OCI-LY3 (cell line): ENCODE data around the gene DAP.

Experiments used
- H2AFZ ChIP-seq: fragments of 200-600, 300-600 bp; shearing (Covaris generic); 2 replicates; pipeline ENCODE4 v1.6.0; 2014; ENCODE audit warnings: antibody characterized with exemption, low read depth, low read length
- H3K27ac ChIP-seq: fragments of 200-600, 300-600 bp; sonication (generic); 2 replicates; pipeline ENCODE4 v1.5.1; 2014; ENCODE audit warnings: mild to moderate bottlenecking, low read length, moderate library complexity, mixed read lengths
- H3K27me3 ChIP-seq: fragments of 200-600, 300-600 bp; sonication (generic); 2 replicates; pipeline ENCODE4 v1.6.1; 2014; ENCODE audit warnings: low read depth, low read length, mixed read lengths
- H3K36me3 ChIP-seq: fragments of 200-600, 300-600 bp; sonication (generic); replicated peaks from 2 replicates; pipeline ENCODE3; 2014; ENCODE audit warnings: low read depth, low read length, mixed read lengths
- H3K4me1 ChIP-seq: fragments of 300-600, 200-600 bp; sonication (generic); 2 replicates; pipeline ENCODE4 v1.6.1; 2014; ENCODE audit warnings: low read length, mixed read lengths
- H3K4me2 ChIP-seq: fragments of 200-600, 300-600 bp; sonication (generic); 2 replicates; pipeline ENCODE4 v1.6.1; 2014; ENCODE audit warnings: low read length, mixed read lengths
- H3K4me3 ChIP-seq: fragments of 300-600, 200-600 bp; sonication (generic); 2 replicates; pipeline ENCODE4 v1.5.1; 2014; ENCODE audit warnings: antibody characterized with exemption, mild to moderate bottlenecking, low read length, moderate library complexity
- H3K79me2 ChIP-seq: fragments of 300-600, 200-600 bp; shearing (Covaris generic); 2 replicates; pipeline ENCODE4 v1.6.1; 2014; ENCODE audit warnings: mild to moderate bottlenecking, low read length, mixed read lengths
- H3K9ac ChIP-seq: fragments of 300-600, 200-600 bp; shearing (Covaris generic); 2 replicates; pipeline ENCODE4 v1.6.0; 2014; ENCODE audit warnings: mild to moderate bottlenecking, low read length, moderate library complexity
- H3K9me3 ChIP-seq: fragments of 200-600, 300-600 bp; shearing (Covaris generic); 2 replicates; pipeline ENCODE4 v1.6.1; 2014; ENCODE audit warnings: low read length, mixed read lengths; ENCODE audit not compliant: insufficient read depth
- H4K20me1 ChIP-seq: fragments of 200-600, 300-600 bp; sonication (generic); 2 replicates; pipeline ENCODE4 v1.6.1; 2016; ENCODE audit warnings: low read length, mixed read lengths; ENCODE audit not compliant: insufficient read depth
- EZH2phosphoT487 ChIP-seq: fragments of 200-600 bp; shearing (Covaris generic); IDR thresholded peaks from 2 replicates; pipeline ENCODE4 v1.6.1; 2018; ENCODE audit warnings: antibody characterized with exemption, mixed run types, low read depth
- TF ChIP-seq, protein P1 (sequence below): fragments of 200-600, 300-600 bp; sonication (generic); IDR thresholded peaks from 2 replicates; pipeline ENCODE4 v1.5.1; 2014; ENCODE audit warnings: antibody characterized with exemption, low read length, low read depth

The DAP gene

DNA sequence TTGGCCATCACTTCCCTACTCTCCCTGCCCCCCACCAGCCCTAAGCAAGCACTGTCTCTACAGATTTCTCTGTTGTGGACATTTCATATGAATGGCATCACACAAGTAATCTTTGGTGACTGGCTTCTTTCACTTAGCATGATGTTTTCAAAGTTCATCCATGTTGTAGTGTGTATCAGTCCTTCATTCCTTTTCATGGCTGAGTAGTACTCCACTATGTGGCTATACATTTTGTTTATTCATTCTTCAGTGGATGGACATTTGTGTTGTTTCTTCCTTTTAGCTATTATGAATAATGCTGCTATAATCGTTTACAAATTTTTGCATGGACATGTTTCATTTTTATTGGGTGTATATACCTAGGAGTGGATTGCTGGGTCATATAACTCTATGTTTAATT is 84.1 kb downstream of the DAP start:
- Histone ChIP-seq H3K36me3 (peaks cover 12% of the 10 kb centered on the region), H4K20me1 (no peaks in the 10 kb centered on the region), H3K4me2 (no peak overlapping the region), H2AFZ (no peak overlapping the region), H3K4me3 (no peak overlapping the region), H3K9me3 (no peaks in the 10 kb centered on the region), H3K27me3 (no peaks in the 10 kb centered on the region), H3K9ac (no peak overlapping the region), H3K27ac (no peak overlapping the region), H3K79me2 (no peaks in the 10 kb centered on the region), H3K4me1 (no peaks in the 10 kb centered on the region)
- TF ChIP-seq, protein P1, sequence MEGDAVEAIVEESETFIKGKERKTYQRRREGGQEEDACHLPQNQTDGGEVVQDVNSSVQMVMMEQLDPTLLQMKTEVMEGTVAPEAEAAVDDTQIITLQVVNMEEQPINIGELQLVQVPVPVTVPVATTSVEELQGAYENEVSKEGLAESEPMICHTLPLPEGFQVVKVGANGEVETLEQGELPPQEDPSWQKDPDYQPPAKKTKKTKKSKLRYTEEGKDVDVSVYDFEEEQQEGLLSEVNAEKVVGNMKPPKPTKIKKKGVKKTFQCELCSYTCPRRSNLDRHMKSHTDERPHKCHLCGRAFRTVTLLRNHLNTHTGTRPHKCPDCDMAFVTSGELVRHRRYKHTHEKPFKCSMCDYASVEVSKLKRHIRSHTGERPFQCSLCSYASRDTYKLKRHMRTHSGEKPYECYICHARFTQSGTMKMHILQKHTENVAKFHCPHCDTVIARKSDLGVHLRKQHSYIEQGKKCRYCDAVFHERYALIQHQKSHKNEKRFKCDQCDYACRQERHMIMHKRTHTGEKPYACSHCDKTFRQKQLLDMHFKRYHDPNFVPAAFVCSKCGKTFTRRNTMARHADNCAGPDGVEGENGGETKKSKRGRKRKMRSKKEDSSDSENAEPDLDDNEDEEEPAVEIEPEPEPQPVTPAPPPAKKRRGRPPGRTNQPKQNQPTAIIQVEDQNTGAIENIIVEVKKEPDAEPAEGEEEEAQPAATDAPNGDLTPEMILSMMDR = no peak
- no peak for TF ChIP-seq EZH2phosphoT487

DNA sequence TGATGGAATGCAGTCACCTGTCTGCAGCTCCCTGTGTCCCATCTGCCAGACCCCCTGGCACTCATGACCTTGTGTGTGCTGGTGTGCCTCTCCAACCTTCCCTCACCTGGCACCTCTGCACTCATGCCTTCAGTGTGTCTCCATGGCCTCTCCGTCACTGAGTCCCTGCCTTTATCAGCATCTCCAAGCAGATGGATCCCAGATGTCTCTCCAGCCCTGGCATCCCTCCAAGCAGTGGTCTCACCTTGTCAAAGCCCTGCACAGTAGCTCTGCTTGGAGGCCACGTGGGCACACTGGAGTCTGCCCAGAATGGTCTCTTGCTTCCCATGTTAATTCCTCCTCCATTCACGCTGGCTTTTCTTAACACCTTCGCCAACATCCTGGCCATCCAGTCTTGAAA is 84.8 kb downstream of the DAP start:
- Histone ChIP-seq H3K27ac (no peak overlapping the region), H3K27me3 (no peaks in the 10 kb centered on the region), H3K79me2 (no peaks in the 10 kb centered on the region), H2AFZ (no peak overlapping the region), H3K9me3 (no peaks in the 10 kb centered on the region), H3K9ac (no peak overlapping the region), H3K4me3 (no peak overlapping the region), H3K4me2 (no peak overlapping the region), H3K36me3 (peaks cover 12% of the 10 kb centered on the region), H3K4me1 (no peaks in the 10 kb centered on the region), H4K20me1 (no peaks in the 10 kb centered on the region)
- TF ChIP-seq EZH2phosphoT487 = no peak
- TF ChIP-seq, protein P1 = no peak

DNA sequence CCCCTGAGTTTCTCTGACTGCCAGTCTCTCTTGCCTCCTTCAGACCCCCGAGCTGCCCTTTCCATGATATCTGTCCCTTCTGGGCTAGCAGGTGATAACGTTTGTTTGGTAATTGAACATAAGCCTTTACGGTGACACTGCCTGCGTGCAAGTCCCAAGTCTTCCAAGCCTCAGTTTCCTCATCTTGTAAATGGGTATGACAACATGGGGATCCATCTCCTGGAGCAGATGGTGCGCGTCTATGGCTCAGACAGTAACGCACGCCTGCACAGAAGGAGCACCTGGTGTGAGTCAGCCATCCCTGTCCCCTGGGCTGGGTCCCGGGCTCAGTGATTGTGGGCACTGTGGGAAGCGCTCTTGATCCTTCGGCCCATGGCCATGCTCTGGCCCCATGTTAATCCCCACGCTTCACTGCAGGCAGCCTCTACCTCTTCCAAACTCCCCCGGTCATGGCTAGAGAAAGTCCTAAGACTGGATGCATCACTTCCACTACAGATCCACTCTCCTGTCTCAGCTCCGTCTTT is 85.8 kb downstream of the DAP start:
- no peak overlapping the region for H3K27ac ChIP-seq
- no peak overlapping the region for H3K4me3 ChIP-seq
- no peaks in the 10 kb centered on the region for H3K27me3 ChIP-seq
- no peak overlapping the region for H3K4me2 ChIP-seq
- TF ChIP-seq EZH2phosphoT487 = no peak
- TF ChIP-seq, protein P1 = no peak
- H3K36me3 ChIP-seq = peaks cover 12% of the 10 kb centered on the region
- no peak overlapping the region for H2AFZ ChIP-seq
- H3K79me2 ChIP-seq = no peaks in the 10 kb centered on the region
- no peaks in the 10 kb centered on the region for H4K20me1 ChIP-seq
- no peaks in the 10 kb centered on the region for H3K4me1 ChIP-seq
- H3K9me3 ChIP-seq = no peaks in the 10 kb centered on the region
- no peak overlapping the region for H3K9ac ChIP-seq

DNA sequence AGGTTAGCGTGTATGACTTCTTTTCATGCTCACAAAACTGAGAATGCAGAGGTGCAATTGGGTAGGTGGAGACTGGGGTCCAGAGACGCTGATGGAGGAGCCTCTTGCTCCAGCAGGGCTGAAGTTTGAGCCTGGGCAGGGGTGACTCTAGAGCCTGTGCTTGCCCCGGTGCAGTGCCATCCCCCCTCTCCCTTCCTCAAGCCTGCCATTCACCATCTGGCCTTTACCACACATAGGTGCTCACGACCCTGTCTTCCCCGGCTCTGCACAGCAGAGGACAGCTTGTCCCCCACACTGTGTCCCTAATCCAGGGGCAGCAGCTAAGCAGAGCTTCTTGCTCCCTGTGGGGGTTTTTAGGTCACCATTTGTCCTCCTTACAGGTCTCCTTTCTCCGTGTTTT is 86.5 kb downstream of the DAP start:
- Histone ChIP-seq H4K20me1 (no peaks in the 10 kb centered on the region), H3K9me3 (no peaks in the 10 kb centered on the region), H3K36me3 (peaks cover 12% of the 10 kb centered on the region), H3K4me1 (no peaks in the 10 kb centered on the region), H3K9ac (no peak overlapping the region), H3K27ac (no peak overlapping the region), H3K4me3 (no peak overlapping the region), H3K27me3 (no peaks in the 10 kb centered on the region), H3K4me2 (no peak overlapping the region), H3K79me2 (no peaks in the 10 kb centered on the region), H2AFZ (no peak overlapping the region)
- no peak for TF ChIP-seq EZH2phosphoT487
- TF ChIP-seq, protein P1 = no peak
